Tibial artery (tissue), 4 donors: Measurements from ENCODE around the gene RBL1.
A peak's percentile ranks its signal among the peaks of the same experiment; 100 is the strongest.

Experiments
- DNase-seq, 2 donors: peaks; one replicate each; pipeline ENCODE4 v3.0.0-alpha.2; 2019
- H3K27ac ChIP-seq, 2 donors: fragments of 200-600 bp; sonication (generic) in 1 of 2; 1 replicate in 1 of 2; 2 replicates in 1 of 2; pipeline ENCODE4 v1.5.1; 2018 to 2019; ENCODE audit warnings: mild to moderate bottlenecking in 1 of 2
- H3K27me3 ChIP-seq, 2 donors: fragments of 200-600 bp; sonication (generic) in 1 of 2; one replicate each; pipeline versions ENCODE4 v1.5.1 to v1.6.0; 2016 to 2019
- H3K36me3 ChIP-seq, 3 donors: fragments of 200-600 bp; sonication (generic) in 2 of 3; one replicate each; pipeline ENCODE4 v1.5.1; 2016 to 2019; ENCODE audit warnings: mild to moderate bottlenecking in 2 of 3
- H3K4me1 ChIP-seq, 4 donors: fragments of 200-600 bp; sonication (generic) in 2 of 4; 1 replicate in 3 of 4; 2 replicates in 1 of 4; pipeline ENCODE4 v1.5.1; 2016 to 2019
- H3K4me3 ChIP-seq, 2 donors: fragments of 200-600 bp; sonication (generic) in 1 of 2; 1 replicate in 1 of 2; 2 replicates in 1 of 2; pipeline ENCODE4 v1.5.1; 2018 to 2019; ENCODE audit warnings: mild to moderate bottlenecking in 2 of 2
- H3K9me3 ChIP-seq, 3 donors: fragments of 200-600 bp; sonication (generic) in 1 of 3; one replicate each; pipeline ENCODE4 v1.5.1; 2016 to 2019
- CTCF ChIP-seq, 2 experiments: fragments of 200-600 bp in 1 of 2; fragments of 450-650 bp in 1 of 2; IDR thresholded peaks; one replicate each; pipeline ENCODE4 v1.5.1; 2017 to 2019; ENCODE audit warnings: antibody characterized with exemption in 2 of 2, mild to moderate bottlenecking in 1 of 2, moderate library complexity in 1 of 2
- intact Hi-C: fragments of 100-400 bp; cut with DNase I; formaldehyde crosslinking; loops from one replicate; pipeline ENCODE4 v1.15.0; 2023; ENCODE audit warnings: low total_unique reads

RBL1 gene

GRCh38 chr20:37095599-37096414, at the start of gene RBL1:
RBL1 (minus strand) TSS chr20:37095997; CDS start chr20:37095928, 69 bp downstream.
- Histone ChIP-seq H3K4me1 (peaks cover 0 to 17% (median 12%) of the 10 kb centered on the region in 4 donors), H3K9me3 (no peaks in the 10 kb centered on the region), H3K4me3 (peak within 1 kb of the TSS; percentile 76 to 84), H3K36me3 (peaks cover 0 to 5% (median 0%) of the 10 kb centered on the region in 3 donors), H3K27ac (peak within 1 kb of the TSS; percentile 65 to 72), H3K27me3 (no peaks in the 10 kb centered on the region)
- DNase-seq = peak; percentile 81 to 86
- intact Hi-C loops = no loop called here
- peak; percentile 11 to 20 for TF ChIP-seq CTCF (IDR thresholded peaks at IDR 0.05)

- no peak overlapping the region for H3K4me3 ChIP-seq
- H3K4me1 ChIP-seq = no peaks in the 10 kb centered on the region
- intact Hi-C loops = no loop called here
- DNase-seq = no peak
- TF ChIP-seq CTCF (IDR thresholded peaks at IDR 0.05) = no peak
- H3K36me3 ChIP-seq = peaks cover 0 to 2% (median 0%) of the 10 kb centered on the region in 3 donors
- no peaks in the 10 kb centered on the region for H3K27me3 ChIP-seq
- H3K27ac ChIP-seq = no peak overlapping the region
- H3K9me3 ChIP-seq = no peaks in the 10 kb centered on the region
Measured at GRCh38 chr20:37144856-37145404, 49.1 kb upstream of the RBL1 start.

GRCh38 chr20:37142708-37143107, 46.9 kb upstream of the RBL1 start:
- intact Hi-C loops = no loop called here
- H3K27me3 ChIP-seq = no peaks in the 10 kb centered on the region
- H3K9me3 ChIP-seq = no peaks in the 10 kb centered on the region
- no peak overlapping the region for H3K27ac ChIP-seq
- no peak for DNase-seq
- no peak for TF ChIP-seq CTCF (IDR thresholded peaks at IDR 0.05)
- H3K4me3 ChIP-seq = no peak overlapping the region
- H3K36me3 ChIP-seq = peaks cover 0 to 2% (median 0%) of the 10 kb centered on the region in 3 donors
- H3K4me1 ChIP-seq = no peaks in the 10 kb centered on the region

- no peak for DNase-seq
- Histone ChIP-seq H3K4me1 (no peaks in the 10 kb centered on the region), H3K9me3 (no peaks in the 10 kb centered on the region), H3K27ac (no peak overlapping the region), H3K4me3 (no peak overlapping the region), H3K36me3 (no peaks in the 10 kb centered on the region), H3K27me3 (no peaks in the 10 kb centered on the region)
- no peak for TF ChIP-seq CTCF (IDR thresholded peaks at IDR 0.05)
- intact Hi-C loops = no loop called here
Measured at GRCh38 chr20:37137547-37137946, 41.8 kb upstream of the RBL1 start.

- H3K36me3 ChIP-seq = no peaks in the 10 kb centered on the region
- intact Hi-C loops = no loop called here
- no peak for DNase-seq
- no peak overlapping the region for H3K4me3 ChIP-seq
- no peaks in the 10 kb centered on the region for H3K27me3 ChIP-seq
- no peaks in the 10 kb centered on the region for H3K4me1 ChIP-seq
- no peaks in the 10 kb centered on the region for H3K9me3 ChIP-seq
- H3K27ac ChIP-seq = no peak overlapping the region
- no peak for TF ChIP-seq CTCF (IDR thresholded peaks at IDR 0.05)
Measured at GRCh38 chr20:37133952-37134351, 38.2 kb upstream of the RBL1 start.
